GM21529 (cell line): ENCODE data around the gene NMT1.

Experiments
- ATAC-seq: cut with Tn5 transposase; IDR thresholded peaks from one replicate; pipeline ENCODE4 v1.9.1; 2021; ENCODE audit not compliant: unreplicated experiment

NMT1 gene

GRCh38 chr17:45104029-45104428 lies 42.9 kb downstream of the NMT1 start:
- ATAC-seq: no peak

DNA sequence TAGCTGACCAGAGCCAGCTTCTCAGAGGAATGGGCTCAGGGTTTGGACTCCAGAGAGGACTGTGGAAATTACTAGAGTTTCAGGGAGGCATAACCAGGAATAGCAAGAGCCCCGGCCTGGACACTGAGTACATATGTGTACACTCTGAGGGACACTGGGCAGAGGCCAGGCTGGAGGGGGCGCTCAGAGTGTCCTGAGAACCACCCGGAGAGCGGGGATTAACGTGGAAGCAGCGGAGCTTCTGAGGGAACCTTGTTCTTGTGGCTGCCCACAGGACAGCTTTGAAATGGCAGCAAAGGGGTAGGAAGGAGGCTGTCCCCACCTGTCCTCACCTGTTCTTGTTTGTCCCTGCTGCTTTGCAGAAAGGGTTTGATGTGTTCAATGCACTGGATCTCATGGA lies 43.4 kb downstream of the NMT1 start:
- ATAC-seq: no peak

GRCh38 chr17:45104907-45105624 lies 43.9 kb downstream of the NMT1 start:
- ATAC-seq: no peak

GRCh38 chr17:45106096-45106495 lies 45.0 kb downstream of the NMT1 start:
- ATAC-seq: no peak

- no peak for ATAC-seq
These were observed 45.5 kb downstream of the NMT1 start for GRCh38 chr17:45106582-45106981.

- no peak for ATAC-seq
These were observed 46.3 kb downstream of the NMT1 start for GRCh38 chr17:45107293-45108010.

- no peak for ATAC-seq
These were observed 46.9 kb downstream of the NMT1 start for GRCh38 chr17:45108051-45108450.

- ATAC-seq: no peak
These were observed 47.7 kb downstream of the NMT1 start for GRCh38 chr17:45108595-45109521.

GRCh38 chr17:45110676-45111611 lies 49.8 kb downstream of the NMT1 start:
- ATAC-seq: no peak

DNA sequence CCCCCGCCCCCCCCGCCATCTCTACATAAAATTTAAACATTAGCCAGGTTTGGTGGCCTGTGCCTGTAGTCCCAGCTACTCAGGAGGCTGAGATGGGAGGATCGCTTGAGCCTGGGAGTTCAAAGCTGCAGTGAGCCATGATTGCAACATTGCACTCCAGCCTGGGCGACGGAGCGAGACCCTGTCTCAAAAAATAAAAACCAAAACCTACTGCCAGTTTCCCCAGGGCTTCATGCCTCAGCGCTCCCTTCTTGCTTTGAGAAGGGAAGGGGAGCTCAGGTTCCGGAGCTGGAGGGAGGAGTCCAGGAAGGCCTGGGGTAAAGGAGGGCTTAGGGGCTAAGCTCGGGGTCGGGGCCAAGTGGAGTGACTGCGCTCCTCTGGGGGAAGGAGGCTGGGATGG lies 50.7 kb downstream of the NMT1 start:
- no peak for ATAC-seq

GRCh38 chr17:45112559-45113423 lies 51.7 kb downstream of the NMT1 start:
- ATAC-seq: no peak

DNA sequence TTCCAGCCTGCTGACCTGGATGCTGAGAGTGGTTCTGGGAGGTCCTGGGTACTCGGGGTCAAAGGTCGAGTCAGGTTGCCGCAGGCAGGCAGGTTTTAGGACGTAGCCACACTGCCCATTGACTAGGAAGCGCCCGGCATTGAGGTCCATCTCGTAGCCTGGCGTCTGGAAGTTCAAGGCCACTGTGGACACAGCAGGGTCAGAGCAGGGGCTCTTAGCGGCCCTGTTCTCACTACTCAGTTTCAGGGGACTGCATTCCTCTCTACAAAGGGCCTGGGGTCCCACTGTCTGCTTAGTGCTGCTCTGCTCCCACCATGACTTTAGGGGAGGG lies 52.3 kb downstream of the NMT1 start:
- no peak for ATAC-seq

GRCh38 chr17:45114117-45114932 lies 53.2 kb downstream of the NMT1 start:
- no peak for ATAC-seq

DNA sequence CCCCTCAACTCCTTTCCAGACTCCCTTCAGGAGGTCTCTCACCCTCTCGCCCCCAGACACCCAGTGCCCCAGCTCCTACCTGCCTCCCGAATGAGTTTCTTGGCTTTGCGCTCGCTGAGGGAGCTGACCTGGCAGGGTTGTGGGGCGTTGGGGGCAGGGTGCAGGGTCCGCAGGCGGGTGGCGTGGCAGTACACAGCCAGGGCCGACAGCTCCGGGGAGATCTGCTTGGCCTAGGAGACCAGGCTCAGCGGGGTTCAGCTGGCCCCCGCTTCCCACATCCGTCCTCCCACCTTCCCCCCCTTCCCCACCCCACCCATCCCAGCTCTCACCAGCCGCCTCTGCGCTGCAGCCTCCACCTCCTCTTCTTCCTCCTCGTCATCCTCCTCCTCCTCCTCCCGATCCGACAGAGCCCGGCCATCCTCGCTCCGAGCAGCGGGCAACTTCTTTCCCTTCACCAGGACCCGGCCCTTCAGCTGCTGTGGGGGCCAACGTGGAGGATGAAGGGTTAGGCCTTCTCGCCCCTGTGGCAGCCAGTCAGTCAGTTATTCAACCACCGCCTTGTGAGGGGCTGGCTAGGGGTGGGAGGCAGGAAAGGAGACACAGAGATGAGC lies 54.0 kb downstream of the NMT1 start:
- ATAC-seq: no peak

GRCh38 chr17:45115871-45116270 lies 54.8 kb downstream of the NMT1 start:
- no peak for ATAC-seq

GRCh38 chr17:45116434-45117016 lies 55.4 kb downstream of the NMT1 start:
- ATAC-seq: no peak

- ATAC-seq: no peak
These were observed 56.2 kb downstream of the NMT1 start for GRCh38 chr17:45117334-45117733.
